NCI-H2171 (cell line): Measurements from ENCODE around the gene TSPAN9.

Source experiments
- DNase-seq: peaks from one replicate; lab custom pipeline; 2025; lab: John Stamatoyannopoulos, UW

Gene TSPAN9

DNA sequence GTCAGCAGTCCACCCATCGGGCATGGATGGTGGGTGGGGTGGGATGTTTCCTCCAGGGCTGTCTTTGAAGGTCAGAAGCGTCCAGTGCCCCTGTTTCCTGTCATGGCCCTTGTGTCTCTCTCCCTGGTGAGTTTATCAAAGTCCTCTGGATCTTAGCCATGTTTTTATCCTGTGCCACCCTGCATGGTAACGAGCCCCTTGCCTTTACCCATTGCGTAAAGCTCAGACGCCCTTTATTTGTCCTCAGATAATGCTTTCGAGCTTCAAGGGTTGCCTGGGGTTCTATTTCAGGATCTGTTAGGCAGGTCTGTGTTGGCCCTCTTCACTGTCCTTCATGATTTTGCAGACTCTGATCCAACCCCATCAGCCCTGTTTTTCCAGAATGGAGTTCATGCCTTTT, 172.9 kb downstream of the TSPAN9 start:
- no peak for DNase-seq

DNA sequence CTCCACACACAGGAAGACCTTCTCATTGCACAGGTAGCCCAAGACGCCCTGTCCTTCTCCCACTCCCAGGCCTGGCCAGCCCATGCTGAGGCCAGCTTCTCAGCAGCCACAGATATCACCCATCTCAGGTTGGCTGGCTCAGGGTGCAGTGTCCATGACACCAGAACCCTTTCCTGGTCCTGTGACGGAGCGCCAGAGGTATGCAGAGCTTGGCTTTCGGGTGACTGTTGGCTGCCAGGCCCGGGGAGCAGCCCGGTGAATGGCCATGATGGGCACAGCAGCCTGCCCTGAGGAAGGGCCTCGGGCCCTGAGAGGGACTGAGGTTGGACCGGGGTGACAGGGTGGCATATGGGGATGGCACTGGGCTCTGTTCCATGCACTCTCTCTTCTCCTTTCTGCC, 173.4 kb downstream of the TSPAN9 start:
- DNase-seq = no peak

DNA sequence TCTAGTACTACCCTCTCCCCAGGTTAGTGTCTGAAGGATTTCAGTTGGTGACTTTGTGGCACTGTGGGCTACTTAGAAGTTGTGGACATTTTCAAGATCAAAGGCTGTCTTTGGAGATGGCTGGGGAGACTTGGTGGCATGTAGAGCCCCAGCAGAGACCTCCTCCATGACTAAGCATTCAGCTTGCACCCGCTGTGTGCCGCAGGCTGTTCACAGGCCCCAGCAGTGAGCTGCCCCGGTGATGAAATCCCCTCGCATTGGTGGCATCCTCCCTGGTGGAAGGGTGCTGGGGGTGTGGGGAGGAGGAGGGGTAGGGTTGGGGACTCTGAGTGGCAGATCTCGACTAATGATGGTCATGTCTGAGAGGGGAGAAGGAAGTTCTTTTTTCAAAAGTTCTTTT, 173.9 kb downstream of the TSPAN9 start:
- DNase-seq = no peak

DNA sequence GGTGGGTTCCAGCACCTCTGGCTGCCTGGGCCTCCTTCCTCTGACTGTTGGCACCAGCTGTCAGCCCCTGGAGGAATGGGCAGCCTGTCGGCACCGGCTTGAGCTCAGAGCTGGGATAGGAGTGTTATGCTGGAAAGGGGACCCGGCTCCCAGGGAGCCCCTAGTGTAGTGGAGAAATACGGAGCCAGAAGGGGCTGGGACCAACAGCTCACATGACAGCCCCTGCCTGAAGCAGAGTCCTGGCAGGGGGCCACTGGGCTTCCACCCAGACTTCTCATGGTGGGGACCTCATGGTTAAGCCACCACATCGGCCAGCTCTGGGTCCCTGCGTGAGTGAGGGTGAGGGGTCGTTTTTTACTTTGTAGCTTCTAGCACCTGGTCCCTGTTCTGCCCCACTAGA, 174.5 kb downstream of the TSPAN9 start:
- DNase-seq = no peak

DNA sequence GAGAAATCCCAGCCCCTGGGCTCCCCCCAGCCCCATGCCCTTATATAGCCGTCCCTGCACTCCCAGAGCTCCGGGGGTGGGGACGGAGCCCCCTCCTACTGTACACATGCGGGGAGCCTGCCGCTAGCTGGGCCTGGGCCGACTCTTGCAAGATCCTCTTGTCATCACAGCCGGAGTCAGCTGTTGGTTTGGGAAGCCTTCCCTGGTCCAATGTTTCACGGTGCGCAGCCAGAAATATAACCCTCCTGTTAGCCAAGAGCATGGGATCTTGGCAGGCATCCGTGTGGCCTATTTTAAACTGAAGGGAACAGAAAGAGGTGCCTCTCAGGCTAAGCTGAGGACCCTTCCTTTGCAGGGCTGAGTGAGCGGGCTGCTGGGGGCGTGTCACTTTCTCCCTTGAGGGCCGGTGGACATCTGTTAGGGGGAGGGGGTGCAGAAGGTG, 175.3 kb downstream of the TSPAN9 start:
- DNase-seq = no peak

DNA sequence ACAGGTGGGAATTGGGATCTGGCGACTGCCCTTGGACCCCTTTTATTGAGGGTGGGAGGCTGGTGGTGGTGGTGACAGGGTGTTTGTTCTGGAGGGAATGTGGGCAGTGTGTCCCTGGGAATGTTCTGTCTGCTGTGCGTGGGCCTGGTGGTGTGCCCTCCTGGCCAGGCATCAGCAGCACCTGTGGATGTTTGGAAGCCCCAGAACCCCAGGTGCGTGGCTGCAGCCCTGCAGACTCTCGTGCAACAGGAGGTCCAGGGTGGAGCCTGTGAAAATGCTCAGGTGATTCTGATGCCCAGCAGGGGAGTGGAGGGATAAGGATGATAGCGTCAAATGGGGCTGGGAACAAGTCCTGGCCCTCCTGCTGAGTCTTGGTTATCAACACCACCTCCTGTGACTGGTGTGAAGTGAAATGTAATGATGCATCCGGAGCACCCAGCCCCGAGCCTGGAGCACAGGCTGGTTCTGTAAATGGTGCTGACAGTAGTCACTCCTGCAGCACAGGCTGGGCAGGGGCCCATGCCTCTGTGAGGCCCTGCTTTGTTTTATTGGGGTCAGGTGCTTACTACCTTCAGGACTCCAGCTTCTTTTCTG, 176.6 kb downstream of the TSPAN9 start:
- DNase-seq = no peak

DNA sequence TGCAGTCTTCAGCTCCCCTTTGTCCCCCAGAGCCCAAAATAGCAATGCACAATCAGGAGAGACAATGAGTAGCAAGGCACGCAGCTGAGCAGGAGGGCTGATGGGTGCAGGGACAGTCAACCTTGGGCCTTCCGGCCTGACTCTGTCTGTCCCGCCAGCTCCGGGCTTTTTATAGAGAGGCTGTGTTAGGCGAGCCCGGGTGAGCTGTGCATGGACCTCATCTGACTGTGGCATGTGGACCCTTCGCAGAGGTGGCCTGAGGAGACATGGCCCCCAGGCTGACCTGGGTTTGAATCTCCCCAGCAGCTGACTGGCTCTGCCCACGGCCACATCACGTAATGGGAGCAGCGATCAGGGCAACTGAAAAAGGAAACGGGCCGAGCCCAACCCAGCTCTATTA, 177.9 kb downstream of the TSPAN9 start:
- no peak for DNase-seq

DNA sequence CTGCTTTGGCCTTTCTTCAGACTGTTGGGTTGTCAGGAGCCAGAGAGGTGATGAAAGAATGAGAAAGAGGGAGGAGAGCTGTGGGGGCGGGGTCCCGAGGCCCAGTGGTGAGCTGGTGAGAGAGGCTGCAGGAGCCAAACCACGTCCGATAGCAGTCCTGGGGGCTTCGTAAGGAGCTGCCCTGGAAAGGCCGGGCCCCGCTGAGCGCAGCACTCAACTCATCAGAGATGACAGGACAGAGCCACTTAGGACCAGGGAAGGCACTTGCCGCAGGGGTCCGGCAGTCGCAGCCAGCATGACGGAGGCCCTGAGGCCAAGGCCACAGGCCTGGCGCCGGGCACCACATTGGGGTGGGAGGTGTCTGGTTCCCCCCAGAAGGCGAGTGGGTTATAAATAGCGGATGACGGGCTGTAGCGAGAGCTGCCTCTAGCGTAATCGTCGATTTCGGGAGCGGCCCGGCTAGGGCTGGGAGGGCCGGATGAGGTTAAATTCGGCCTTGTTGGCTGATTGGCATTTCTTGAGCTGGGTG, 179.0 kb downstream of the TSPAN9 start:
- DNase-seq = no peak

DNA sequence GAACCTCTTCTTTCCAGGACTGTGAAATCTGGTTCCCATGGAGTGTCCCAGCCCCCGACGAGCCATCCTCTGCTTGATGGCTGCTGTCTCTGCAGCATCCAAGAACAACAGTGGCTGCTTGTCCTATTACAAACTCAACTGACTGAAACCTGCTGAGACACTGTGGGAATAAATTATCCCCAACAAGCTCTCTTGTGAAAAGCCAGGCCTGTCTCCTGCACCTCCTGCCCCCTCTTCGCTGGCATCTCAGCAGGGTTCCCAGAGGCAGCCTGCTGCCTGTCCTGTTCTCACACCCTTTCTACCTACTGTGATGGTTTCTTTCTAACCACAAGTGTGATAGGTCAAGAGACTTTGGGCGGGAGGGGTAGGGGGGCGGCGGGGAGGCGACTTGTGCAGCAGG, 180.2 kb downstream of the TSPAN9 start:
- DNase-seq = no peak

DNA sequence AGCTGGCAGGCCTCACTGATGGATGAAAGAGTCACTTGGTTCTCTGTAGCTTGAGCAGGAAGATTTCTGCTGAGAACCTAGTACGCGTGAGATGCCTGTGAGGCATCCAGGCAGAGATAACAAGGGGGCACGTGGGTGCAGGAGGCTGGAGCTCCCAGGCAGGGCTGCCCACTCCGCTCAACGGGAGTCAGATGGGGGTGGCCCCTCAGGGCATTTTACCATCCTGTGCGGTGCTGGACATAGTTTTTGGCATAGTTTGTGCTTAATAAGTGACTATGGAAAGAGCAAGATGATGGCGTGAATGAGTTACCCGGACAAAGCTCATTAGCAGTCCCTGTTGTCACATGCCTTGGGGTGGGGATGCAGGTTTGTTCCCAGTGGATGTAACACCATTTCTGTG, 182.8 kb downstream of the TSPAN9 start:
- DNase-seq = no peak

DNA sequence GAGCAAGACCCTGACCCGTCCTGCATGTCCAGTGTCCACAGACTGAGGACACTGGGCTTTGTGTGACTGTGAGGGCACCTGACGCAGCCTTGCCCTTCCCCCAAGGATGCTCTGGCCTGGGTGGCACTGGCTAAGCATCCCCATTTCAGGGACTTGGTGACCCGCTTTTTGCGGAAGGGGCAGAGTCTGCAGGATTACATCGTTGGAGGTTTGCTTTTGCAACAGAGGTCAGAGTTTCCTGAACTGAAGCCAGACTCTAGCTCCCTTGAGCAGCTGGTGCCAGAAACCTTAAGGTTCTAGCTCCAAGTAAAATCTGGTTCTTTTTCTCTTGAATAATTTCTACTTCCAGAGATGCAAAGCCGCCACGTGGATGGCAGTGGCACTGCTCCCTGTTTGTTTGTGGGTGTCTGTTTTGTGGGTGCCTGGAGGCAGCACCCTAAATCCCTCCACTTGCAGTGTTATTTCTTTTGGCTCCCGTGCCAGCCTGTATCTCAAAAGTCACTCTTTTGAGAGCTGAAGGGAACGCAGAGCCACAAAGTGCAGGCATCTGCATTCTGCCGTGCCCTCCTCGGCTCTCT, 184.7 kb downstream of the TSPAN9 start:
- no peak for DNase-seq

DNA sequence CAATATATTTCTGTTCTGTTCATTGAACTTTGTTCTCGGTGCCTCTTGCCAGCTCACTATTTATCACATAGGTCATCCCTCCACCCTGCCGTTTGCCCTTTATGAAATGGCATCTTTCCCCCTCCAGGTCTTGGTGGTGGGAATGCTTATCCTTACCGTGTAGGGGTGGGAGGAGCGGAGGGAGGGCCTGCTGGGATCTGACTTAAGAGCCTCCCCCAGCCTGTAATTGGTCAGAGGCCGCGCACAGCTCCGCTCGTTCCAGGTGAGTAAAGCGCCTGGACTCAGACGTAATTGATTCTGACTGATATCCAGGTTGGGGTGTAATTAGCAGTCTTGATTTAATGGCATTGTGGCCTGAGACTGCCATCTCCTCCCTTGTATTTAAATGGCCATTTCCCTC, 185.3 kb downstream of the TSPAN9 start:
- DNase-seq = no peak

DNA sequence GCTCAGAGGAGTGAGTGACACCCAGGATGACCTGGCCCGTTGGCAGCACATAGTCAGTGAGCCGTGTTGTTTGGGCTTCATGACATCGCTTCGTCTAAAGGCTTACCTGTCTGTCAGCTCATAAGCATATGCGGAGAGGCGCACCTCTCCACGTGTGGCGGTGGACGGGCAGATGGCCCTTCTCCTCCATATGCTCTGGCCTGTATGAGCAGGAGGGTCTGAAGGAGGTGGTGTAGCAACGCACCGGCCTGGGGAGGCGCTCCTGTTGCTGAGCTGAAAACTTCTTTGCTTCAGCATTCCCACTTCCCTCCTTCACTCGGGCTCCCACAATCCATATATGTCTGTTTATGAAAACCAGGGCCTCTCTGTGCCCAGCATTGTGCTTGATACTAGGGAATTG, 186.1 kb downstream of the TSPAN9 start:
- DNase-seq = no peak

DNA sequence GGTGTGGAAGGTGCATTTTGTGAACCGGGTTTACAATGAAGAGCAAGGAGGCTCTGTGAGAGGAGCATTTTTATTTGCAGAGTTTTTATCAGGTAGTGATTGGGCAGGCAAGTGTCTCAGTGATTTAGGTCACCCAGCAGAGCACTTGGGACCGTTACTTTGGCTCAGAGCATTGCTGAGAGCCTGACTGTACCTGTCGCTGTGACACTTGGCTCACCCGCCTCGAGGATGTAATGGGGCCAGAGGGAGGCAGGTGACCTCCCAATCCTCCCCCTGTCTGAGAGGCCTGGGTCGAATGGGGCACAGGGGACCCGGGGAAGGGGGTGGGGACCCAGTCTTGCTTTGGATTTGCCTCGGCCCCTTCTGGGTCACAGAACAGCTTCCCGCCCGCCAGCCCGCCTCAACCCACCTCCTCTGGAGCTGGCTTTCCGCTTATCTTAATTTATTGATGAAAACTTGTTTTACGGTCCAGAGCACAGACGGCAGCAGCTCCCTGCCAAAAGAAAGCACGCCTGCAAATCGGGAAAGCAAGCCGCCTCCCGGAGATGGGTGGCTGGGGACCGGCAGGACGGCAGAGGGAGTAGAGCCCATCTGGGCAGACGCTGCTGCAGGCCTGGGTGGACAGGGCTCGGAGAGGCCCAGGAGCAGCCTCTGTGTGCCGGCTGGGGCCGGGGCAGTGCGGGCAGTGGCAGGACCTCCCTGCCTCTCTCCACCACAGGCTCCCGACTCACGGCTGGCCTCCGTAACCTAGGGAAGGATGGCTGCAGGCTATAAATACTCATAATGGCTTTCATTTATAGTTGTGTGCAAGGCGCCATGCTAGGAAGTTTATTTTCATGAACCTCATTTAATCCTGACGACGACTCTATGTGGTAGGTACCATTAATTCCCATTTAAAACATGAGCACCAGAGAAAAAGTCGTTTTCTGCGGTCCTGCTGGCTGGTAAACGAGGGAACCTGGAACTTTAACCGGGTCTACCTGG, 187.1 kb downstream of the TSPAN9 start:
- no peak for DNase-seq

DNA sequence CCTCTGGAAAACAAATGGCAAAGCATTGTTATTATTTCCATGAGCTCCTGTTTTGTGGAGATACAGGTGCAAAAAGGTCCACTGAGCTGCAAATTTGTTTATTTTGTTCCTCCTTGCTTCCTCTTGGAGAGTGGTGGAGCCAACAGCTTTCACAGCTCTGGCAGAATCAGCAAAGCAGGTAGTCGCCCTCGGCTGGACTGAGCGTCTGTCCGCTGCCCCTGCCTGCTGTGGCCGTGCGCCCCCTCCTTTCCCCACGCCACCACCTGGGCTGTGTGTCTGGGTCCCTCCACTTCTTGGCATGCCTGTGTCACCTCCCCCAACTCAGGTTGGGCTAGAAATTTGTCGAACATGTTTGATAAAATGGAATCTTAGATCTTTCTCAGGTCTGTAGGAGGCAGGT, 188.2 kb downstream of the TSPAN9 start:
- no peak for DNase-seq

DNA sequence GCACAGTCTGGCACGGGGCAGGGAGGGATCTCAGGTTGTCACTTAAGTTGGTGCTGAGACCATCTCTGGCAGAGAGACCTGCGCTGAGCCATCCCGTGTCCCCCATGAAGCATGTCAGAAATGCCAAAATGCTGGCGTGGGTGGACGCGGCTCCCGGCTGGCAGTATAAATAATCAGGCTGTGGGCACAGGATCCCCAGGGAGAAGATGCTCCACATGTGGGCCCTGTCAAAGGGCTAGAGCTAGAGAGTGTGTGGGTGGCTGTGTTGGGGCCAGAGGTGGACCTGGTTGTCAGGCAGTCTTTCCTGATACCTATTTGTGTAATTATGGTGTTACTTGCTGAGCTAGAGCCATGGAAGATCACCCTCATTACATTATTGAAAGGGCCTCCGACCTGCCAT, 189.5 kb downstream of the TSPAN9 start:
- no peak for DNase-seq

DNA sequence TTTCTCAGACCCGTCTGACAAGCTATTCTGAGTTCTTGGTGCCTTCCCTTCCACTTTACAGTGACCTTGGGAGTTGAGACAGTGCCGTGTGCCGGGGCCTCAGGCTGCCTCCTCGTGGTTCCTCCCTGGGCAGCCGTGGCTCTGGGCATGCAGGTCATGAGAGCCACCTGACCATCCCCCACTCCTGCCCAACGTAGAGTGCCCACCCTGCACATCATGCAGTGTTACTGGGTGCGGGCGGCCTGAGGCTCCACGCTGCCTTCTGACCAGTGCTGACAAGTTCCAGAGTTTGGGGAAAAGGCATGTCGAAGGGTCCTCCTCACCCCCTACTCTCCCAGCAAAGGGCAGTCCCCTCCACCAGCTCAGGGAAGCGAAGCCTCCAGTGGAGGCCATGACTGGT, 190.5 kb downstream of the TSPAN9 start:
- DNase-seq = no peak

DNA sequence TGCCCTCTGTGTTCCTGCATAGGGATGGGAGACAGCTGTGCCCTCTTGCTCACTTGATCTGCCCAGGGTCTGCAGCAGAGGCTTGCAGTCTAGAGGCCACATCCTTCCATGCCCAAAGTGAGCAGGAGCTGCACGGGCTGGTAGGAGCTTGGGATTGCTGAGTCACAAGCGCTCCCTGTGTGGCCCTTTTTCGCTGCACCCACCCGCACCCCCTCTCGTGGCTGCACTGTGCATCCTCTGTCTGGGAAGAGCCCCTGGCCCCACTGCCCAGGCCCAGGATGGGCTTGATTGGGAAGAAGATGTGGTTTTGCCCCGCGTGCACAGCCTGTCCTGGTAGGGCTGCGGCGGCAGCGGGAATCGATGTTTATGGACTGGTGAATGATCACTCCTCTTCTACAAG, 192.4 kb downstream of the TSPAN9 start:
- no peak for DNase-seq

DNA sequence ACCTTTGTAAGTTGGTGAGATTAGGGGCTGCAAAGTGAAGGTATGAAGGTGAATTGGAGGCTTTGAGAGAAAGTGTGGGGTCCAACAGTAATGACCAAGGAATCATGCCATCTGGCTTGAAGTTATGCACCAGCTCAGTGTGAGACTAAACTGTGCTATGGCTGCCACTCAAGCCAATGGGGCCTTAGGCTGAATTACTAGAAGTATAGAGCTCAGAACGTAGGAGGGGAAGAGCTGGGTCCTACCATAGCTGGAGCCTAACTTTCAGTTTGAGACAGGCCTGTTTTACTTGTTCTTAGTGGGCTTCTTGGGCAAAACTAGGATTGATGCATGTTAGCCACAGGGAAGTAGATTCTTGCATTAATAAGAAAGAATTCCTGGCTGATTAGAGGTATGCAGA, 194.0 kb downstream of the TSPAN9 start:
- DNase-seq = no peak

DNA sequence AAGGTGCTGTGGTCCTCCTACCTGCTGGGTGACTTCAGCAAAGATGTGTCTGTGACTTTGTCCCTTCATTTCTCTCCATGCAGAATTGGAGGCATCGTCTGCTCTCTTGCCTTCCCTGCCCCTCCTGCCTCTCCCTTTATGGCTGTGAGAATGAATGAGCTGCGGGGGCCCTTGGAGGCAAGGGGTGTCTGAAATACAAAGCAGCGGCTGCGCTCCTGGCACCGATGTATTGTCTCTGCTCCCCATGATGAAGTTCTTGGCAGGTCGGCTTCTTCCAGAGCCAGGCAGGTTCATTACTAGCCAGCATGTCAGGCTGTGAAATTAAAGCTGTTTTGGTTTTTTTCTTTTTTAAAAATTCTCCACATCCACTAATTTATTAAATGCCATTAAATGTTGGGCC, 194.5 kb downstream of the TSPAN9 start:
- DNase-seq = no peak

DNA sequence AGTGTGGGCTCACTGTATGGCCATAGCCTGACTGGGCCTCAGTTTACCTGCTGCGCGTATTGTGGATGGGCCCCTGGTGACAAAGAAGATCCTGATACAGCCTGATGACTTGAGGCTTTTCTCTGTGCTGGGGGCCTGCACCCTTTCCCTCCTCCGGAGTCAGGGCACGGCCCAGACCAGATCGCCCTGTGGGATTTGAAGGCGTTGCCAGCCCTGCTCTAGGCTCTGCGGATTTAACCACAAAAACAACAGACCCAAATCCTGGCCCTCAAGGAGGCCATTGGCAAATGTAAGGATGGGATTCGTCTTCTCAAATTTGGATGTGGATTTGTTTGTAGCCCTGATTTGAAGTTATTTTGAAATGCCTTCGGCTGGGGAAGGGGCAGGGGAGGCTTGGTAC, 195.8 kb downstream of the TSPAN9 start:
- no peak for DNase-seq

DNA sequence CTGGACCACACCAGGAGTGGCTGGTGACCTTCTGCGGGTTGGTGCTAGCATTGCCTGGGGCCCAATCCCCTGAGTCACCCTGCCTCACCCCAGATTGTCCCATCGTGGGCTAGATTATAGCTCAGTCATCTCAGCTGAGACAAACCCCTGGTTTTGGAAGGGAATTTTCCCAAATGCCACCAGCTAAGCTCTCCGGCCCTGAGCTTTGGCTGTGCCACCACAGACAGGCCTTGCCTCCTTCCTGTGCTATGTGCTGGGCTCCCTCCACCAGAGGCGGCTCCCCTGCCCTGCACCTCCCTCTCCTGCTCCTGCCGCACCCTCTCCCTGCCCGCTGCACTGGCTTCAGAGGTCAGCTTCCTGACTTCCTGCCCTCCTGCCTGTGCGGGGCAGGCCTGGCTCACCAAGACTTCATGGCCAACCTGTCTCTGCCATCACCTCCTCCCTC, 196.3 kb downstream of the TSPAN9 start:
- DNase-seq = no peak

DNA sequence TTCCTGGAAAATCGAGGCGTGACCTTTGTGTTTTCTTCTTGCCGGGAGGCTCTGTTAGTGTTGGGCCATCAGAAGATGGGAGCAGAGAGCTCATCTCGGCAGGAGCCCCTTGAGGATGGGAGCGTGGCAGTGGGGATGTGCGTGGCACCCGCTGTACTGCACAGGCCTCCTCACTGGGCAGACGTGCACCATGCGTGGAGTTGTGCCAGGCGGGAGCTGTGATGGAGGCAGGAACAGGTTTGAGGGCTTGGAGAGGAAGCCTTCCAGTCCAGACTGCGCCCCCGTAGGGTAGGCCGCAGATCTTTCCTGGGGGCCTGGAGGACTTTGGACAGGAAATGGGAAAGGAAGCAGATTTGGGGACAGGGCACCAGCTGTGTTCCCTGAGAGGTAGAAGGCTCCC, 197.5 kb downstream of the TSPAN9 start:
- DNase-seq = no peak
